Stomach smooth muscle (tissue), 2 donors: ENCODE results near the gene LRRFIP1.
A peak's percentile ranks its signal among the peaks of the same experiment; 100 is the strongest.
"Not testable (repeated sequence)": the region's sequence is repeated elsewhere in the genome, so short reads cannot be mapped to it uniquely, and the experiment has no call there.

ENCODE experiments used
- H3K27ac ChIP-seq: one replicate; pipeline ENCODE4 v1.7.0; 2013; ENCODE audit warnings: mild to moderate bottlenecking, low read length, inconsistent platforms
- H3K27me3 ChIP-seq, 2 donors: one replicate each; pipeline ENCODE4 v1.7.0; 2013; ENCODE audit warnings: low read length in 2 of 2; ENCODE audit not compliant: insufficient read depth in 2 of 2, control insufficient read depth in 1 of 2
- H3K36me3 ChIP-seq, 2 donors: one replicate each; pipeline ENCODE4 v1.7.0; 2013; ENCODE audit warnings: low read length in 2 of 2; ENCODE audit not compliant: control insufficient read depth in 2 of 2, insufficient read depth in 2 of 2
- H3K4me1 ChIP-seq: one replicate; pipeline ENCODE4 v1.7.0; 2013; ENCODE audit warnings: low read length; ENCODE audit not compliant: control insufficient read depth, insufficient read depth
- H3K4me3 ChIP-seq, 2 donors: one replicate each; pipeline ENCODE4 v1.7.0; 2013; ENCODE audit warnings: low read length in 2 of 2
- H3K9ac ChIP-seq, 2 donors: one replicate each; pipeline ENCODE4 v1.7.0; 2013; ENCODE audit warnings: low read length in 2 of 2, mild to moderate bottlenecking in 1 of 2
- H3K9me3 ChIP-seq, 2 donors: one replicate each; pipeline ENCODE4 v1.7.0; 2013; ENCODE audit warnings: low read length in 2 of 2; ENCODE audit not compliant: control insufficient read depth in 2 of 2
- donor health status: healthy.
- donor health status: Pancreatic carcinoma.

Gene LRRFIP1

GRCh38 chr2:237590272-237591140 is 36.9 kb upstream of the LRRFIP1 start, which contains the start of gene RAB17:
Gene RAB17, minus strand, starts transcription at chr2:237590734. Its CDS starts 4,580 bp downstream, at chr2:237586154.
- no peak within 1 kb of the TSS for H3K27ac ChIP-seq
- H3K27me3 ChIP-seq = no peaks in the 10 kb centered on the region
- H3K9ac ChIP-seq = peak within 1 kb of the TSS in 1 of 2 donors; percentile 29
- H3K4me3 ChIP-seq = peak within 1 kb of the TSS in 1 of 2 donors; percentile 15
- H3K36me3 ChIP-seq = no peaks in the 10 kb centered on the region
- no peaks in the 10 kb centered on the region for H3K9me3 ChIP-seq
- H3K4me1 ChIP-seq = peaks cover 40% of the 10 kb centered on the region

GRCh38 chr2:237591141-237591881 is 36.1 kb upstream of the LRRFIP1 start:
- Histone ChIP-seq H3K27me3 (no peaks in the 10 kb centered on the region), H3K4me1 (peaks cover 42% of the 10 kb centered on the region), H3K4me3 (peak overlapping the region in 1 of 2 donors; percentile 15), H3K36me3 (no peaks in the 10 kb centered on the region), H3K9me3 (no peaks in the 10 kb centered on the region), H3K27ac (no peak overlapping the region), H3K9ac (no peak overlapping the region)

- Histone ChIP-seq H3K36me3 (no peaks in the 10 kb centered on the region), H3K4me3 (no peak overlapping the region), H3K4me1 (peaks cover 42% of the 10 kb centered on the region), H3K27me3 (no peaks in the 10 kb centered on the region), H3K9ac (no peak overlapping the region), H3K27ac (peak overlapping the region; percentile 74), H3K9me3 (no peaks in the 10 kb centered on the region)
These were observed 34.9 kb upstream of the LRRFIP1 start for GRCh38 chr2:237592425-237592980.

- H3K4me1 ChIP-seq = peaks cover 42% of the 10 kb centered on the region
- no peak overlapping the region for H3K4me3 ChIP-seq
- no peaks in the 10 kb centered on the region for H3K9me3 ChIP-seq
- no peaks in the 10 kb centered on the region for H3K36me3 ChIP-seq
- H3K9ac ChIP-seq = no peak overlapping the region
- no peaks in the 10 kb centered on the region for H3K27me3 ChIP-seq
- peak overlapping the region; percentile 74 for H3K27ac ChIP-seq
These were observed 34.4 kb upstream of the LRRFIP1 start for GRCh38 chr2:237593036-237593435.

- Histone ChIP-seq H3K9ac (no peak overlapping the region), H3K36me3 (no peaks in the 10 kb centered on the region), H3K4me3 (no peak overlapping the region), H3K27me3 (no peaks in the 10 kb centered on the region), H3K27ac (peak overlapping the region; percentile 74), H3K9me3 (no peaks in the 10 kb centered on the region), H3K4me1 (peaks cover 49% of the 10 kb centered on the region)
These were observed 33.6 kb upstream of the LRRFIP1 start for GRCh38 chr2:237593596-237594320.

- Histone ChIP-seq H3K27ac (peak overlapping the region; percentile 74), H3K36me3 (no peaks in the 10 kb centered on the region), H3K27me3 (no peaks in the 10 kb centered on the region), H3K4me1 (peaks cover 56% of the 10 kb centered on the region), H3K9me3 (no peaks in the 10 kb centered on the region), H3K4me3 (peak overlapping the region in 1 of 2 donors; percentile 35), H3K9ac (no peak overlapping the region)
These were observed 32.9 kb upstream of the LRRFIP1 start for GRCh38 chr2:237594514-237594871.

GRCh38 chr2:237595829-237596519 is 31.4 kb upstream of the LRRFIP1 start:
- peak overlapping the region; percentile 74 for H3K27ac ChIP-seq
- H3K27me3 ChIP-seq, H3K36me3 ChIP-seq, H3K9ac ChIP-seq, H3K4me3 ChIP-seq, H3K9me3 ChIP-seq: not testable (repeated sequence)
- H3K4me1 ChIP-seq = peaks cover 63% of the 10 kb centered on the region

GRCh38 chr2:237596520-237597195 is 30.7 kb upstream of the LRRFIP1 start:
- no peaks in the 10 kb centered on the region for H3K36me3 ChIP-seq
- H3K4me1 ChIP-seq = peaks cover 63% of the 10 kb centered on the region
- H3K27ac ChIP-seq = peak overlapping the region; percentile 6
- no peaks in the 10 kb centered on the region for H3K27me3 ChIP-seq
- no peak overlapping the region for H3K9ac ChIP-seq
- no peaks in the 10 kb centered on the region for H3K9me3 ChIP-seq
- no peak overlapping the region for H3K4me3 ChIP-seq

- Histone ChIP-seq H3K36me3 (no peaks in the 10 kb centered on the region), H3K4me1 (peaks cover 66% of the 10 kb centered on the region), H3K9ac (no peak overlapping the region), H3K9me3 (no peaks in the 10 kb centered on the region), H3K4me3 (no peak overlapping the region), H3K27ac (no peak overlapping the region), H3K27me3 (no peaks in the 10 kb centered on the region)
These were observed 29.9 kb upstream of the LRRFIP1 start for GRCh38 chr2:237597196-237598145.
